ENCODE measurements around the gene OR1J4. TPM values are rescaled to one million over a fixed set of nuclear protein-coding genes. Genes with fewer than 3 reads are reported as not detected.
"Not testable (repeated sequence)": the region's sequence is repeated elsewhere in the genome, so short reads cannot be mapped to it uniquely, and the experiment has no call there.

The OR1J4 gene
- total and polyA plus RNA-seq, 2 of the 13 experiments (the other 11 are each of a cell fraction or from before 2014, with no cell fraction given) = not detected

DNA sequence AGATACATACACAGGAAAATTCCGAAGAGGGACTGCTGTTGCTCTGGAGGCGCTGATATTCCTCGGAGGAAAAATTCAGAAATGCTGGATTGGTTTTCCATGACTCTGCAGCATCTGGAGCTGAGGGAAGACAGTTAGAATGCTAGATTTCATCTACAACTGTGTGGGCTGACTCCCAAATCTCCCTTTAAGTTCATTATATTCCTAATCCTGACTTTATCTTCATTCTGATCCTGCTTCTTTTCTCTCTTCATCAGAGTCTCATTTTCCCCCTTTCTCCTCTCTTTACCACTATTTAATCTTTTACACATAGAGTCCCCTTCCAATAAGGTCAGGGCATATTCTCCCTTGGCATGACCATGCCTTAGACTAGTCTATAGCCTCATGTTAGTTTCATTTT lies 8.3 kb downstream of the OR1J4 start, which contains the start of gene OR1N1:
Gene OR1N1 (minus strand): TSS at position 101 of the 400 bp plus-strand sequence. CDS start 0 bp downstream, at position 101.
- TF ChIP-seq, protein P1, sequence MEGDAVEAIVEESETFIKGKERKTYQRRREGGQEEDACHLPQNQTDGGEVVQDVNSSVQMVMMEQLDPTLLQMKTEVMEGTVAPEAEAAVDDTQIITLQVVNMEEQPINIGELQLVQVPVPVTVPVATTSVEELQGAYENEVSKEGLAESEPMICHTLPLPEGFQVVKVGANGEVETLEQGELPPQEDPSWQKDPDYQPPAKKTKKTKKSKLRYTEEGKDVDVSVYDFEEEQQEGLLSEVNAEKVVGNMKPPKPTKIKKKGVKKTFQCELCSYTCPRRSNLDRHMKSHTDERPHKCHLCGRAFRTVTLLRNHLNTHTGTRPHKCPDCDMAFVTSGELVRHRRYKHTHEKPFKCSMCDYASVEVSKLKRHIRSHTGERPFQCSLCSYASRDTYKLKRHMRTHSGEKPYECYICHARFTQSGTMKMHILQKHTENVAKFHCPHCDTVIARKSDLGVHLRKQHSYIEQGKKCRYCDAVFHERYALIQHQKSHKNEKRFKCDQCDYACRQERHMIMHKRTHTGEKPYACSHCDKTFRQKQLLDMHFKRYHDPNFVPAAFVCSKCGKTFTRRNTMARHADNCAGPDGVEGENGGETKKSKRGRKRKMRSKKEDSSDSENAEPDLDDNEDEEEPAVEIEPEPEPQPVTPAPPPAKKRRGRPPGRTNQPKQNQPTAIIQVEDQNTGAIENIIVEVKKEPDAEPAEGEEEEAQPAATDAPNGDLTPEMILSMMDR (CRISPR knock-in tag; IDR thresholded peaks at IDR 0.05) = no peak
- TF ChIP-seq, protein P2, sequence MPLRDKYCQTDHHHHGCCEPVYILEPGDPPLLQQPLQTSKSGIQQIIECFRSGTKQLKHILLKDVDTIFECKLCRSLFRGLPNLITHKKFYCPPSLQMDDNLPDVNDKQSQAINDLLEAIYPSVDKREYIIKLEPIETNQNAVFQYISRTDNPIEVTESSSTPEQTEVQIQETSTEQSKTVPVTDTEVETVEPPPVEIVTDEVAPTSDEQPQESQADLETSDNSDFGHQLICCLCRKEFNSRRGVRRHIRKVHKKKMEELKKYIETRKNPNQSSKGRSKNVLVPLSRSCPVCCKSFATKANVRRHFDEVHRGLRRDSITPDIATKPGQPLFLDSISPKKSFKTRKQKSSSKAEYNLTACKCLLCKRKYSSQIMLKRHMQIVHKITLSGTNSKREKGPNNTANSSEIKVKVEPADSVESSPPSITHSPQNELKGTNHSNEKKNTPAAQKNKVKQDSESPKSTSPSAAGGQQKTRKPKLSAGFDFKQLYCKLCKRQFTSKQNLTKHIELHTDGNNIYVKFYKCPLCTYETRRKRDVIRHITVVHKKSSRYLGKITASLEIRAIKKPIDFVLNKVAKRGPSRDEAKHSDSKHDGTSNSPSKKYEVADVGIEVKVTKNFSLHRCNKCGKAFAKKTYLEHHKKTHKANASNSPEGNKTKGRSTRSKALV (CRISPR knock-in tag; IDR thresholded peaks at IDR 0.05) = no peak
- TF ChIP-seq ZNF335 (CRISPR knock-in tag; IDR thresholded peaks at IDR 0.05) = no peak
- TF ChIP-seq NFE2 (CRISPR knock-in tag; IDR thresholded peaks at IDR 0.05) = no peak
- no peak for TF ChIP-seq SAP130 (CRISPR knock-in tag; IDR thresholded peaks at IDR 0.05; ENCODE audit: low read depth)
- TF ChIP-seq ZNF251 (CRISPR knock-in tag; IDR thresholded peaks at IDR 0.05) = no peak
- TF ChIP-seq KDM3A (CRISPR knock-in tag; IDR thresholded peaks at IDR 0.05; ENCODE audit: low read depth) = no peak
- TF ChIP-seq ZKSCAN5 (CRISPR knock-in tag; IDR thresholded peaks at IDR 0.05) = no peak
- no peak for TF ChIP-seq NRL (CRISPR knock-in tag; IDR thresholded peaks at IDR 0.05; ENCODE audit: borderline replicate concordance)
- TF ChIP-seq ZSCAN21 (CRISPR knock-in tag; IDR thresholded peaks at IDR 0.05; ENCODE audit: borderline replicate concordance) = no peak
- no peak for TF ChIP-seq RBM39 (IDR thresholded peaks at IDR 0.05; ENCODE audit: low read depth, low read length, poor library complexity, severe bottlenecking)
- TF ChIP-seq BRCA1 (CRISPR knock-in tag; IDR thresholded peaks at IDR 0.05) = no peak
- no peak for TF ChIP-seq ZNF263 (CRISPR knock-in tag; IDR thresholded peaks at IDR 0.05)
- TF ChIP-seq ZKSCAN1 (IDR thresholded peaks at IDR 0.05; ENCODE audit: low read length) = no peak
- TF ChIP-seq IRF2 (CRISPR knock-in tag; IDR thresholded peaks at IDR 0.05) = no peak
- TF ChIP-seq ZNF558 (CRISPR knock-in tag; IDR thresholded peaks at IDR 0.05; ENCODE audit: borderline replicate concordance) = no peak
- no peak for TF ChIP-seq ATM (IDR thresholded peaks at IDR 0.05; ENCODE audit: borderline replicate concordance)
- no peak for TF ChIP-seq TBX3 (IDR thresholded peaks at IDR 0.05; ENCODE audit: borderline replicate concordance)
- no peak within 1 kb of the TSS for H2AFZ ChIP-seq (ENCODE audit: low read length)
- ChIA-PET POLR2A (no interaction called here), CTCF (ENCODE audit: low intra/inter-chr PET ratio, low total read pairs) (no interaction called here)
- no peaks in the 10 kb centered on the region for H3K36me3 ChIP-seq (replicated peaks in 1 of 2; ENCODE audit: control insufficient read depth in 1 of 2, insufficient read depth in 2 of 2, low read length in 2 of 2)
- ATAC-seq = no peak
- peaks cover 5 to 9% of the 10 kb centered on the region in 2 experiments; a peak in 3 of 5 replicates for H3K27me3 ChIP-seq (ENCODE audit: control insufficient read depth in 1 of 2, insufficient read depth in 2 of 2, low read length in 2 of 2)
- no peaks in the 10 kb centered on the region for H3K79me2 ChIP-seq (ENCODE audit: insufficient read depth, low read length)
- no TSS peak for BruUV-seq (replicated peaks)
- H3K4me3 ChIP-seq (replicated peaks in 1 of 3; ENCODE audit: insufficient read depth in 1 of 3, low read depth in 2 of 3, low read length in 3 of 3) = no peak within 1 kb of the TSS
- 0% methylated on average over 3 of the region's 3 CpGs for WGBS (ENCODE audit: low lambda C conversion rate)
- H3K27ac ChIP-seq (ENCODE audit: extremely low read length, insufficient read depth, low read length) = no peak within 1 kb of the TSS
- no peak within 1 kb of the TSS for H3K9ac ChIP-seq (ENCODE audit: insufficient read depth, low read depth, low read length)
- FAIRE-seq = no peak
- H3K4me1 ChIP-seq (ENCODE audit: insufficient read depth, low read length) = no peaks in the 10 kb centered on the region
- no peak within 1 kb of the TSS for H3K4me2 ChIP-seq (ENCODE audit: low read depth, low read length)
- in situ Hi-C loops (cut with HindIII; ENCODE audit: extremely low pct_ligation_motif_present, low pct_unique_long_range_greater_than_20kb) (no loop called here), intact Hi-C loops (cut with micrococcal nuclease; ENCODE audit: unreplicated experiment) (no loop called here)
- no peak for DNase-seq (ENCODE audit: low spot score)
- no peaks in the 10 kb centered on the region for H3K9me3 ChIP-seq (ENCODE audit: low read length)
- no peaks in the 10 kb centered on the region for H4K20me1 ChIP-seq (ENCODE audit: insufficient read depth, low read length)

DNA sequence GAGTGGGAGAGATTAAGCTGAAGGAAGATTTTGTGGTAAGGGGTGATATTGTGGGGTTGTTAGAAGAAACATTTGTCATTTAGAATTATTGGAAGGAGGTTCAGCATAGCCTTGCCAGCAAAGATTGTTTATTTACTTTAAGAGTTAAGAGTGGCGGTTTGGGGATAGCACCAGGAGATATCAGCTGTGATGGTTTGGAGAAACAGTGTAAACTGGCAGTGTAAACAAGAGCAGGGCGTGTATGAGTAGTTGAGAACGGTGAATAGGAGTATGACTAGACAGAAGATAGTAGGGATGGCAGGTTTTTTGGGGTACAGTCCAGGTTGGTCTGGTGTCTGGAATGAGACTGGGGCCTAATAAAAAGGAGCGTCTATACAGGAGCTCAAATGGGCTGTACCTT lies 12.2 kb downstream of the OR1J4 start:
- H3K4me2 ChIP-seq (ENCODE audit: low read depth, low read length); DNase-seq (ENCODE audit: low spot score); BruUV-seq (replicated peaks); H3K27ac ChIP-seq (ENCODE audit: extremely low read length, insufficient read depth, low read length); ATAC-seq; H3K27me3 ChIP-seq (ENCODE audit: control insufficient read depth in 1 of 2, insufficient read depth in 2 of 2, low read length in 2 of 2); H3K4me1 ChIP-seq (ENCODE audit: insufficient read depth, low read length); intact Hi-C loops (cut with micrococcal nuclease; ENCODE audit: unreplicated experiment); H2AFZ ChIP-seq (ENCODE audit: low read length); in situ Hi-C loops (cut with HindIII; ENCODE audit: extremely low pct_ligation_motif_present, low pct_unique_long_range_greater_than_20kb); H3K9me3 ChIP-seq (ENCODE audit: low read length); H3K79me2 ChIP-seq (ENCODE audit: insufficient read depth, low read length); FAIRE-seq; H4K20me1 ChIP-seq (ENCODE audit: insufficient read depth, low read length); POLR2A ChIA-PET; H3K9ac ChIP-seq (ENCODE audit: insufficient read depth, low read depth, low read length); H3K36me3 ChIP-seq (replicated peaks in 1 of 2; ENCODE audit: control insufficient read depth in 1 of 2, insufficient read depth in 2 of 2, low read length in 2 of 2); H3K4me3 ChIP-seq (replicated peaks in 1 of 3; ENCODE audit: insufficient read depth in 1 of 3, low read depth in 2 of 3, low read length in 3 of 3); CTCF ChIA-PET (ENCODE audit: low intra/inter-chr PET ratio, low total read pairs): not testable (repeated sequence)
- 9% methylated on average over 4 of the region's 4 CpGs for WGBS (ENCODE audit: low lambda C conversion rate)
